HG03342 (cell line): ENCODE data around the gene HP1BP3.
A peak's percentile ranks its signal among the peaks of the same experiment; 100 is the strongest.
"Not testable (repeated sequence)": the region's sequence is repeated elsewhere in the genome, so short reads cannot be mapped to it uniquely, and the experiment has no call there.

ENCODE experiments used
- ATAC-seq: cut with Tn5 transposase; IDR thresholded peaks from one replicate; pipeline ENCODE4 v1.9.1; 2021; ENCODE audit warnings: mild to moderate bottlenecking, moderate library complexity; ENCODE audit not compliant: unreplicated experiment

HP1BP3 gene, protein sequence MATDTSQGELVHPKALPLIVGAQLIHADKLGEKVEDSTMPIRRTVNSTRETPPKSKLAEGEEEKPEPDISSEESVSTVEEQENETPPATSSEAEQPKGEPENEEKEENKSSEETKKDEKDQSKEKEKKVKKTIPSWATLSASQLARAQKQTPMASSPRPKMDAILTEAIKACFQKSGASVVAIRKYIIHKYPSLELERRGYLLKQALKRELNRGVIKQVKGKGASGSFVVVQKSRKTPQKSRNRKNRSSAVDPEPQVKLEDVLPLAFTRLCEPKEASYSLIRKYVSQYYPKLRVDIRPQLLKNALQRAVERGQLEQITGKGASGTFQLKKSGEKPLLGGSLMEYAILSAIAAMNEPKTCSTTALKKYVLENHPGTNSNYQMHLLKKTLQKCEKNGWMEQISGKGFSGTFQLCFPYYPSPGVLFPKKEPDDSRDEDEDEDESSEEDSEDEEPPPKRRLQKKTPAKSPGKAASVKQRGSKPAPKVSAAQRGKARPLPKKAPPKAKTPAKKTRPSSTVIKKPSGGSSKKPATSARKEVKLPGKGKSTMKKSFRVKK

DNA sequence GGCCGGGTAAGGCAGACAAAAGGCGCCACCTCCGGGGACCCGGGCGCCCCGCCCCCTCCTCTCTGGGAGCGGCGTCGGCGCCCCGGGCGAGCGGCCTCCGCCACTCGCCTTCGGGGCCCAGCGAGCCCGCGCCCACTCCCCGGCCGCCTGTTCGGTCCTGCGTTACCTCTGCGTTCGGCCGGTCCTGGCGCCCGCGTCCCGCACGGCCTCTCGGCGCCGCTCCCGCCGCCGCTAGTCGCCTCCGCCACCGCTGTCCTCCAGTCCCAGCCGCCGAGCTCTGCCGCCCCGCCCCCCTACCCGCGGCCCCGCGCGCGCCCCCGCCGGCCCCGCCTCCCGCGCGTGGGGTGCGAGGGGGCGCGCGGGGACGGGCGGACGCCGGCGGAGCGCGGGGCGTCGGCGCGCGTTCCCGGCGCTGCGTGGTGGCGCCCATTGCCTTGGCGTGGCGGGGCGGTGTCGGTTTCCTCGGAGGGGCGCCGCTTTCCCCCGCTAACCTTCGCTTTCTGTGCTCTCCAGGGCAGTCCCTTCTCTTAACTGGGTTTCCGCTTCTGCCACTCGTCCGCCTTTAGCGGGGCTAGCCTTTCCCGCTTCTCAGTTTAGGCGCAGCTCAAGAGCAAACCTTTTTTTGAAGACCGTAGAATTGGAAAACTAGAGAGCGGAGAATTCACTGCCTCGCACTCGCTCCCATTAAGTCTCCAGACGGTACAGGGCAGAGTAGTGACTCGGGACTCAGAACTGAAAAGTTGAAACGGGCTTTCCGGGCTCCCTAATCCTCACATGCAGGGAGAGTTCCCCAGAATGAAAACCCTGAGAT, at the start of gene HP1BP3:
HP1BP3 (minus strand) TSS at position 279 of the 811 bp plus-strand sequence. CDS start 6,867 bp downstream, outside the sequence.
- ATAC-seq = peak; percentile 57

DNA sequence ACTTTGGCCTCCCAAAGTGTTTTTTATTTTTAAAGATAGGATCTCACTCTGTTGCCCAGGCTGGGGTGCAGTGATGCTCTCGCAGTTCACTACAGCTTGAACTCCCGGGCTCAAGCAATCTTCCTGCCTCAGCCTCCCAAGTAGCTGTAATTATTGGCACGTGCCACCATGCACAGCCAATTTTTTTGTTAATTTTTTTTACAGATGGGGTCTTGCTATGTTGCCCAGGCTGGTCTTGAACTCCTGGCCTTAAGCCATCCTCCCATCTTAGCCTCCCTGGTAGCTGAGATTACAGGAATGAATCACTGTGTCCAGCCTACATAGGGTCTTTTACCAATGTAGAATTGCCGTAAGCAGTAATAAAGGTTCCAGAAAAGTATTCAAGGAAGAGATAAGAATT, 49.1 kb upstream of the HP1BP3 start:
- ATAC-seq = no peak

DNA sequence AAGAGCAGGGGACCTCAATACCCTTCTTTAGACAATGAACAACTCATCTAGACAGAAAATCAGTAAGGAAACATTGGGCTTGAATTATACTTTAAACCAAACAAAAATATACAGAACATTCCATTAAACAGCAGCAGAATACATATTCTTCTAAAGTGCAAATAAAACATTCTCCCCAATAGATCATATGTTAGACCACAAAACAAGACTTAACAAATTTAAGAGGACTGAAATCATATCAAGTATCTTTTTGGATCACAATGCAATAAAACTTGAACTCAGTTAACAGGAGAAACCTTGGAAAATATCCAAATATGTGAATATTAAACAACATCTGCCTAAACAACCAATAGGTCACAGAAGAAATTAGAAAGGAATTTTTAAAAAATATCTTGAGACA, 47.7 kb upstream of the HP1BP3 start:
- ATAC-seq = no peak

DNA sequence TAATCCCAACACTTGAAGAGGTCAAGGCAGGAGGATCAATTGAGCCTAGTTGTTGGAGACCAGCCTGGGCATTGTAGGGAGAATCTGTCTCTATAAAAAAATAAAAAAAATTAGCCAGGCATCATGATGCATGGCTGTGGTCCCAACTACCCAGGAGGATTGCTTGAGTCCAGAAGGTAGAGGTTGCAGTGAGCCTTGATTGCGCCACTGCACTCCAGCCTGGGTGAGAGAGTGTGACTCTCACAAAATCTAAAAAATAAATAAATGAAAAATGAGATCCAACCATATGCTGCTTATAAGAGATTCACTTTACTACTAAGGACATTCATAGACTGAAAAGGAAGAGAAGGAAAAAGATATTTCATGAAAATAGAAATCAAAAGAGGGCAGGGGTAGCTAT, 47.1 kb upstream of the HP1BP3 start:
- ATAC-seq = no peak

DNA sequence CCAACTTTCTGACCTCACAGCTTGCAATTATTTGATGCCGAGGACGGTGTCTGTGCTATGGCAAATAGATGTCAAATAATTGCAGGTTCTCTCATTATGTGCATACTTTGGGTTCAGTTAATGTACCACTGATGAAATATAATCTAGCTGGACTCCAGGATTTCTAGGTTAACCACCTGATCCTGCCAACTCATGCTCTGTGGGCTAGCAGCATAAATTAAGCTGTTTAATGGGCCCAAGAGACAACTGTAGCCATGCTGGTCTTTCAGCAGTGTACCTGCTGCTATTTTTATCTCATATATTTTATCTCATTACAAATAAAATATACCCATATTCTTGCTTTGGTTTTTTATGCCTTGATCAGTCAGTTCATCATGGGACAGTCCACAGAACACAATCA, 43.3 kb upstream of the HP1BP3 start:
- ATAC-seq = no peak

DNA sequence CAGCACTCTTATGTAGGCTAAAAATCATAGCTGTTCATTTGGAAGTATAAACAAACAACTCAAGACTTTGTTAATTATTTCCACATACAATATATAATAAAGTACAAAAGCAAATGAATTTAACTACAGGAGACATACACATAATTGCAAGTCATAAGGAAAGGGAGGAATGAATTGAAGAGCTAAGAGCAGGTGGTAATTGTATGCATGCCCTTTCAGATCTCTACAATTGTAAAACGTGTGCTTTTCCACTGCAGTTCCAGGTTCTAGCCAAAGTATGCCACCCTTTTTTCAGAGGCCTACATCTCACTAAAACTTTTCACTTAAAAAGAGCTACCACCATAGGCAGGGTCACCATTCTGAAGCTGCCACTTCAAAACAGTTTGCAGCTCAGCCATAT, 42.8 kb upstream of the HP1BP3 start:
- no peak for ATAC-seq

DNA sequence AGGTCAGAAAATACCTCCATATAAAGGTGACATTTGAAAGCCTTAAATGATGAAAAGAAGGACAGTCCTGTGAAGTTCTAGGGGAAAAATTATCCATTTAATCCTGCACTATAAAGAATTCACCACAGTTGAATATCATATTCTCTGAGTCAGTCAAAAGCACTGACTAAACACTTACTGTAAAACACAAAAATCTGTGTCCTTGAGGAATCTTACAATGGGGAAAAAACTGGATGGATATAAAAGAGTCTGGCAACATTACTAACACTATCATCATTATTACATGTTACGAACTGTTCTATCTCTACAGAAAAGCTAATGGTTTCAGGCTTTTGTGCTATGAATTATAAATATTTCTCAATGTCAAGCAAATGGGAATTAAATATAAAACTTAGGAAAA, 42.4 kb upstream of the HP1BP3 start:
- no peak for ATAC-seq

DNA sequence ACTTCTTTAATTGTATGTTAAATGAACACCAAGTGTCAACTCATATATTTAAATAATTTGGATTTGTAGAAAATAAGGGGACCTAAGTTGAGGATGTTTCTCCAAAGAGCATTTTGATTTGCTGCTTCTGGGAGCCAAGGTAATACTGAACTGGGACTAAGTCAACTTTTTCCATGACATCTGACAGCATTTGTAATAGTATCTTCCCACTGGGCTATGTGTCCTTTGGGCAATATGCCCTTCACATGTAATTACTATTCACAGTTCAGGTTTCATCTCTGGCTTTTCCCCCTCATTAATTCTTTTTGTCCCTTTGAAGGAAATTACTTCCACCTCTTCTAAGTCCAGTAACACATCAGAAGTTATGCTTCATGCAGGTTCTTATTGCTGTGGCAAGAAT, 36.7 kb upstream of the HP1BP3 start:
- ATAC-seq = no peak

DNA sequence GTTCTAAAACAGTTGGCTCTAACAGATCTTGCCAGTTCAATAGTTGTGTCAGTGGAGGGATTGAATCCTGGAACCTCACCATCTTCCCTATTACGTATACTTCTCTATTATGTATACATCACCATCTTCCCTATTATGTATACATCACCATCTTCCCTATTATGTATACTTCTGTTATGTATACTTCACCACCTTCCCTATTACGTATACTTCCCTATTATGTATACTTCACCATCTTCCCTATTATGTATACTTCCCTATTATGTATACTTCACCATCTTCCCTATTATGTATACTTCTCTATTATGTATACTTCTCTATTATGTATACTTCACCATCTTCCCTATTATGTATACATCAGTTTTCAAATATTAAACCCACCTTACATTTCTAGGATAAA, 34.4 kb upstream of the HP1BP3 start:
- no peak for ATAC-seq

DNA sequence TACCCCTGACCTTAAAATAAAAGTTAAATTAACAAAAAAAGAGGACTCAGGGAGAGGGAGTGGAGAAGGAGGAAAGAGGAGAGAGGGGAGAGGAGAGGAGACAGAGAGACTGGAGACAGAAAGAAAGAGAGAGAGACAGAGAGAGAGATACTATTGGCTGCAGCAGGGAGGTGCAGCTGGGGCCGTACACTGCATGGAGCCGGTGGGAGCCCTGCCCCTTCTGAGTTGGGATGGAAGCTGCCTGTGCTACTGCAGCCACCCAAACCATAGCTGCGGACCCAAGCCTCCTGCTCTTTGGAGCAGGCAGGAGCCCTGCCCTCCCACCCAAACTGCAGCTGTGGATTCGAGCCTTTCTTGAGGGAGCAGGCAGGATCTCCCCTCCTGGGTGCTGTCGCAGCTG, 32.7 kb upstream of the HP1BP3 start:
- no peak for ATAC-seq

DNA sequence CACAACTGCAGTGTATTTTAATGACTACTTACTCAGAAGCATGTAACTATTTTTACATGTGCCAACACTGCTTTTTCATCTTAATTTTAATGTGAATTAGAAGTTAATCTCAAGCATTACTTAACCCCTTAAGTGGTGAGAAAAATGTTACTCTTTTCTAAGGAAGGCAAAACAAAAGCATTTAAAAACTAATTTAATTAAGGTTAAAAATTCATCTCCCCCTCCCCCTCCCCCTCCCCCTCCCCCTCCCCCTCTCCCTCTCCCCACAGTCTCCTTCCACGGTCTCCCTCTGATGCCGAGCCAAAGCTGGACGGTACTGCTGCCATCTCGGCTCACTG, 27.4 kb upstream of the HP1BP3 start:
- ATAC-seq = no peak

DNA sequence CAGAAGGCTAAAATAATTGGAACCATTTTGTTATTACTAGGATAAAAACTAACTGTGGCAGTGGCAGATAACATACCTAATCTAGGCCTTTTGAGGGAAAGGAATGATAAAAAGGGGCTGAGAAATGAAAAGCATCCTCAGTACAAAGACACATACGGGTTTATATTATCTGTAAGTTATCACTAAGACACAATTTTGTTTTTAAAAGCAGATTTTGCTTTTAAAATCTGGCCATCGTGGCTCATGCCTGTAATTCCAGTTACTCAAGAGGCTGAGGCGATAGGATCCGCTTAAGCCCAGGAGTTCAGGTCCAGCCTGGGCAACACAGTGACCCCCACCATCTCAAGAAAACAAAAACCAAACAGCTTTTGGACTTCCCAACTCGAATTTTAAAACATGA, 24.8 kb upstream of the HP1BP3 start:
- ATAC-seq = no peak

DNA sequence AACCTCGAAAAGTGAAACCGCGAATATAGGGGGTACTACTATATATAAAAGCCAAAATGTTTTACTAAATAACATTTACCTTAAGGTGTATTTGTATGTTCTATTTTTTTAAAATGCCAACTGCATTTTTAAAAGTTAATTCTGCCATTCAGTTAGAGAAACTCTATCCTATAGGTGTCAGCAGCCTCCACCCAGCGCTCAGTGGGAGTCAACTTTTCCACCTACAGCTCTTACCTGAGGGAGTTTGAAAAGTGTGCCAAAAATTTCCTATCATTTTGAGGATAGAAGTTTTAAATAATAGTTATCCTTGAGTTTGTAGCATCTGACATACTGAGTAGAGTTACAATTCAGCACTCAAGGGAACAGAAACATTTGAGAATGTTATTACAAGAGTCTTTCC, 6.1 kb upstream of the HP1BP3 start:
- no peak for ATAC-seq

DNA sequence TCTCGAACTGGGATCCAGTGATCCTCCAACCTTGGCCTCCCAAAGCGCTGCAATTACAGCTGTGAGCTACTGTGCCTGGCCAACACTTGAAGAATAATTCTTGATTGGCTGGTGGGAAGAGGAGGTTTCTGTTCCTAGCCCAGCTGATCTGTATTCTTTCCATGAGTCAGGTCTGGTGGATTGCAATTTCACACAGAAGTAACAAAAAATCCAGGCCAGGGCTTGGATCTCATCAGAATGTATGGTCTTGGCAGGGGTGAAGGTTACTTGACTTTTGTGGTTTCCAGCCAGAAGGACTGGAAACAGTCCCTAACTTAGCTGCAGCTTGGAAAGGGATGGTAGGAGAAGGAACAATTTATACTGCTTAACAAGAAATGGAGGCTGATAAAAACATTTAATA, 5.1 kb upstream of the HP1BP3 start:
- ATAC-seq = no peak

DNA sequence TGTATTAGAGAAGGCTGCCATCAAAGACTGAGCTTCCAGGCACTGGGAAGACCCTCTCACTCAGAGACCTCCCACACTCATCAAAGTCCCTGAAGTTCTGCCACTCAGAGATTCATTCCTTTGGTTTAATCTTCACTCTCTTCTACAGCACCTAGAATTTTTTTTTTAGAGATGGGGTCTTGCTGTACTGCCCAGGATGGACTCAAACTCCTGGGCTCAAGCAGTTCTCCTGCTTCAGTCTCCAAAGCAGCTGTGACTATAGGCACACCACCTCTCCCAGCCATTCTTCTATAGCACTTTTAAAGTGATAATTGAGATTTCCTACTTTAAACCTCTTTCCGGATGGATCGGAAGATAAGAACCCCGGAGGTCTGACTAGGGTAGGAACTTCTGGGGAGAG, 3.7 kb upstream of the HP1BP3 start:
- ATAC-seq = no peak

DNA sequence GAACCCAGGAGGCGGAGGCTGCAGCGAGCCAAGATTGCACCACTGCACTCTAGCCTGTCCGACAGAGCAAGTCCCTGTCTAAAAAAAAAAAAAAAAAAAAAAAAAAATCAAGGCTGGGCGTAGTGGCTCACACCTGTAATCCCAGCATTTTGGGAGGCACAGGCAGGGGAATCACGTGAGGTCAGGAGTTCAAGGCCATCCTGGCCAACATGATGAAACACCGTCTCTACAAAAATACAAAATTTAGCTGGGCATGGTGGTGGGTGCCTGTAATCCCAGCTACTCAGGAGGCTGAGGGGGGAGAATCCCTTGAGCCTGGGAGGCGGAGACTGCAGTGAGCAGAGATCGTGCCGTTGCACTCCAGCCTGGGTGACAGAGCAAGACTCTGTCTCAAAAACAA, 2.5 kb upstream of the HP1BP3 start:
- ATAC-seq = not testable (repeated sequence)

DNA sequence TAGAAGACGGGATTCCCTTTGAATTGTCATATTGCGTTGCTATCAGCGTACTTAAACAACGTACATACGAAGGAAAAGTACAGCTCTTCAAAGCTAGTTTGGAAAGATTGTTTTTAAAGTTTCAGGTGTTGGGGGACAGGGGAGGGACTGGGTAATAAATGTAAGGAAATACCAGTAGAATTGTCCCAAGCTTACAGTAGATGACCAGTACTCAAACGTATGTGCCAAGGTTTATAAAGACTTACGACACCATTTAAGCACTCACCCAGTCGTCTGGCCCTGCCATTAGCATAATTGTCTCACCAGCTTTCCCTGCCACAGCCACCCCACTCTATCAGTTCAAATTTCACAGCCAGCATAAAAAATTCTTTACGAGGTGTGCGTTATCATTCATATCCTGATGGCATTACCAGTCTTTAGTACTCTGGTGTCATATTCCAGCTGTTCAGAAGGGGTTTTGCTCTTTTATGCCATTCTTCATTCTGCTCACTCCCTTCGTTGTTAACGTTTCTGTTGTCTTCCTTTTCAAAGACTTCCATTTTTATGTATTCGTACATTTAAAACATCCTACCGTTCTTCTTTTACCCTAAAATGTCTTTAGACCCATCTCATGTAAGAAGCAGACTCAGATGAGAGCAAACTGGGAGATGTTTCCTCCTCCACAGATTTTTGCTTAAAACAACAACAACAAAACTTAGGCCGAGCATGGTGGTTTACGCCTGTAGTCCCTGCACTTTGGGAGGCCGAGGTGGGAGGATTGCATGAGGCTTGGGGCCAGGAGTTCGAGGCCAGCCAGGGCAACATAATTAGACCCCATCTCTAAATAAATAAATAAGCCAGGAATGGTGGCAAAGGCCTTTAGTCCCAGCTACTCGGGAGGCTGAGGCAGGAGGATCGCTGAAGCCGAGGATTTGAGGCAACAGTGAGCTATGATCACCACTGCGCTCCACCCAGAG, 1.0 kb upstream of the HP1BP3 start:
- ATAC-seq = no peak

DNA sequence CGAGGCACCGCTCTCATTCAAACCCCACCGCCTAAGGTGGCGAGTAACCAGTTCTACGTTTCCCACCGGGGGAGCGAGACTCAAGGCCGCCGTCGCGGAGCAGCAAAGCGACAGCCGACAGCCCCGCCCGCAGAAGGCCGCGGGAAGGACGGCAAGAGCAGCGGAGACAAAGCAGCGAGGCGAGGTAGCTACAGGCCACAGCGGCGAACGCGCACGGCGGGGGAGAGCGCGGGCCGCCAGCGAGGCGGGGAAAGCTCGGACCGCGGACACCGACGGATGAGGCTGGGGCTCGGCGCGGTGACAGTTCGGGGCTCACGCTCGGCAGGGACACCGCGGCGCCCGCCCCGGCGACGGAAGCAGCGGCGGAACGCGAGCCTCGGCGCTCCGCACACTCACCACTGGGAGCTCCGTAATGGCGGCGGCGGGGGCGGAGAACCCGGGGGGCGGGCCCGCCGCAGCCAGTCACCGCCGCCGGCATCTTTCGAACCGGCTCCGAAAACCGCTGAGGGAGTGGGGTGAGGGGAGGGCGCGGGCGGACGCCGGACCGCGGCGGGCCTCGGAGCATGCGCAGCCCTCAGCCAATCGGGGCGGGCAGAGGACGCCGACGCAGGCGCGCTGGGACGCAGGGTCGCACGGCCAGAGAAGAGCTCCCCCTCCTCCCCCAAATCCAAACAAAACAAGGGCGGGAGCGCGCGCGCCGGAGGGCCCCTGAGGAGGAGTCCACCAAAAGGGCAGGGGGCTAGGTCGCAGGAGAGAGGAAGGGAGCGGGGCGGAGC, 666 bp downstream of the HP1BP3 start:
- peak; percentile 81 for ATAC-seq

DNA sequence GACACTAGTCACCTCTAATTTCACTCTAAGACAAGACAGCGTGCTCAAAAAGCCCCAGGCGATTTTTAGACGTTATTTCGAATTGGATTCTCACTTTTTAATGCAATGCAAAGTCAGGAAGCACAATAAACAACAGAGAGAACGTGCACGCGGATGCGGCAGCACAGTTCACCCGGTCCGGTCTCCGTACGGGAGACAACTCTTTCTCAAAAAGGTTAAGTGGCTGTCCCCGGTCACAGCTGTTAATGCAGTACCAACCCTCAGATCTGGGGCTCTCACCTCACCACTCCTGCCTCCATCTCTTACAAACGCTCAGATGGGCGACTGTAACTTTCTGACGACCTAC, 1.2 kb downstream of the HP1BP3 start:
- no peak for ATAC-seq

DNA sequence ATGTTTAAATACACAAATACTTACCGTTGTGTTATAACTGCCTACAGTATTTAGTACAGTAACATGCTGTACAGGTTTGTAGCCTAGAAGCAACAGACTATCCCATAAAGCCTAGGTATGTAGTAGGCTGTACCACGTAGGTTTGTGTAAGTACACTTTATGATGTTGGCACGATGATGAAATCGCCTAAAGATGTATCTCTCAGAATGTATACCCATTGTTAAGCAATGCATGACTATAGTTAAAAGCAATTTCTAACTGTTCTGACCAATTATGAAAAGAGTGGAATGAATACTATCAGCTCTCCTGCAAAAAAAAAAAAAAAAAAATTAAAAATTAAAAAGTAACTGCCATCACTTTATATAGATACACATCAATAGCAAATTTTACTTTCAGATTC, 11.4 kb downstream of the HP1BP3 start:
- ATAC-seq = no peak
